GM12892 (cell line): ENCODE data around the gene PRSS12.

Source experiments
- POLR2A ChIP-seq: IDR thresholded peaks from 2 replicates; pipeline ENCODE4 v1.6.1; 2011; ENCODE audit warnings: low read depth, low read length, control low read depth
- POLR2AphosphoS5 ChIP-seq: IDR thresholded peaks from 2 replicates; pipeline ENCODE4 v1.6.1; 2011; ENCODE audit warnings: low read depth, low read length, control low read depth
- TAF1 ChIP-seq: IDR thresholded peaks from 2 replicates; pipeline ENCODE4 v1.6.1; 2011; ENCODE audit warnings: low read depth, mild to moderate bottlenecking, control low read depth, low read length, borderline replicate concordance

- no peak for TF ChIP-seq POLR2A
- no peak for TF ChIP-seq TAF1
- TF ChIP-seq POLR2AphosphoS5: no peak
Measured at GRCh38 chr4:118340109-118340508, 12.7 kb downstream of the PRSS12 start.
